HG03378 (cell line): ENCODE measurements around the gene PNKP.
A peak's percentile ranks its signal among the peaks of the same experiment; 100 is the strongest.

ENCODE experiments used
- ATAC-seq: cut with Tn5 transposase; IDR thresholded peaks from one replicate; pipeline ENCODE4 v1.9.1; 2021; ENCODE audit warnings: mild to moderate bottlenecking, moderate library complexity; ENCODE audit not compliant: unreplicated experiment

Gene PNKP

DNA sequence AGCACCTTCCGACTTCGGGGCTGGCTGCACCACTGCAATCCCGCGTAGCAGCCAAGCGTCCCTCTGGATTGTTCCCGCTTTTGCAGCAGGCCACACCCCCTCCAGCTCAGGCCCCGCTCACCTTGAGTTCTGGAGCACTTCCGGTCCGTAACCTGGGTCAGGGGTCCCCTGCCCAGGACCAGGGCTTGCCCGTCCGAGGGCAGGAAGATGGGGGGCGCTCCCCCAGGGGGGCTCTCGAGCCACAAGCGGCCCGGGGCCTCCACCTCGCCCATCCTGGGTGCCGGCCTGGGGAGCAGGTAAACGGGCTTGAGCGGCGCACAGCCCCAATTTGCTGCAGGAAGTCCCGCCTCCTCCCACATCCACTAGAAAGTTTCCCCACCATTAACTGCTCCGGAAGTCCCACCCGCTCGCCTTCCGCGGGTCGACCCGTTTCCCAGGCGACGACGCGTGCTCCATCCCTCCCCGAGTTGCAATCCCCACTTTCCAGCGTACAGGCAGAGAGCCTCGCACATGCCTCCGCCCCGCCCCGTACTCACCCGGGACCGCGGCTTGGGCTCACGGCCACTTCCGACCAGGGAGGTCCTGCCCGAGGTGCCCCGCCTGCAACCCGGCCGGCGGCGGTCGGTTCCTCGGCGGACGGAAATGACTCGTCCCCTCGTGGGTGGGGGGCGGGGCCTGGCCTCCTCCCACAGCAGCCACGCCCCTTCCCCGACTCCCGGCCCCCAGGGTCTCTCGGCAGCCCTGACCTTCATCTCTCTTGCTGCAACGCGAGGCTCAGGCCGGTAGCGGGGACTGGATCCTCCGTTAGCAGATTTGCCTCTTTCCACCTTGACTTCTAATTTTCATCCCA, at the start of gene PNKP:
PNKP (minus strand) TSS at position 644 of the 850 bp plus-strand sequence; CDS start at position 272, 372 bp downstream.
- ATAC-seq: peak; percentile 28

DNA sequence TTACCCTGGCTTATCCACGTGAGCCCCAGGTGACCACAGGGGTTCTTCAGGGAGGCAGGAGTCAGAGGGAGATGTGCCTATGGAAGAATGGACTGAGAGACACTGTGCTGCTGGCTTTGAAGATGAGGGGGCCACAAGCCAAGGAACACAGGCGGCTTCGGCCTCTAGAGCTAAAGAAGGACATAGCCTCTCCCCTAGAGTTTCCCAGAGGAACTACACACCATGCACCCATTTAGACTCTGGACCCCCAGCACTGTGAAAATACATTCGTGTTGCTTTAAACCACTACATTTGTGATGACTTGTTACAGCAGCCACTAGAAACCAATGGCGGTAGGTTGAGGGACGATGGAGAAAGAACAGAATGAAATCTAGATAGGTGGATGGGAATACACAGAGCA, 47.9 kb upstream of the PNKP start:
- no peak for ATAC-seq

DNA sequence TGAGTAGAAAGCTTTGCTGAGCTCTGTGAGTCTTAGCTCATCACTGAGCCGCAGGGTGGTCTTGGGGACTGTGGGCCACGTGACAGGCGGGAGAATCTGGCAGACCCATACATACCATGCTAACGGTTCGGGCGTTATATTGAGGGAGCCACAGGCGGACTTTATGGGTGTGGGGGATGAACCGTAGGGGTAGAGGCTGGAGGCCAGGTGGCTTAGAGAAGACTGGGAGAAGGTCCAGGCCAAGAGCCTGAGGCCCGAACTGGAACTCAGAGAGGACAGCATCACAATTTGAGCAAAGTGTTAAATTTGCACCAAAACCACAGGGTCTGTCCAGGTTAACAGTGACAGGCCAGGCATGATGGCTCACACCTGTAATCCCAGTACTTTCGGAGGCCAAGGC, 46.3 kb upstream of the PNKP start:
- ATAC-seq: no peak

DNA sequence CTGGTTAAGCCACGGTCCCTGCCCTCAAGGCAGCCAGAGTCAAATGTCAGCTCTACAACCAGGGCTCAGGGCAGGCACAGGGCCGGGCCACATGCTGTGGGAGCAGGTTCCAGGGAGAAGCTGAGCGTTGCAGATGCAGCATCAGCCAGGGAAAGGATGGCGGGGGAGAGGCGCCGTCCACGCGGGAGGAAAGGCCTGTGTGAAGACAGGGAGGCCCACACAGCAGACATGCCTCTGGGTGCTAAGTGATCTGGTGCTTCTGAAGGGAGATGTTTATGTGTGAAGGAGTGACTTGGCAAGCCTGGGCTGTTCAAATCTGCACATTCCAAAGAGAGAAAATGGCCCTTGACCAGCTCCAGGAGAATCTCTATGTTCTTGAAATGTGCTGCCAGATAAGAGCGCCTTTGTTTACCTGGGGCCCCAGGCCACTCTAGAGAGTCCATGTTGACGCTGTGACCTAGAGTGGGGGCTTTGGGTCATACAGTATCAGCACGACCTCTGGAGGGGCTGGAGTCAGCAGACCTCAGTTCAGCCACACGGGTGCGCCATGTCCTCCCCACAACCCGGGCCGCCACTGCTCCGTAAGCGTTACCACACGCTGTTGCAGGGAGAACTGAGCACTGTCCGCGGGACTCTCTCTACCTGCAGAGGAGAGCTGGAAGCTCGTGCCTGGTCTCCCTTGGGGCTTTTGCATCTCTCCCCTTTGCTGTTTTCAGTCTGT, 45.7 kb upstream of the PNKP start:
- ATAC-seq: no peak

DNA sequence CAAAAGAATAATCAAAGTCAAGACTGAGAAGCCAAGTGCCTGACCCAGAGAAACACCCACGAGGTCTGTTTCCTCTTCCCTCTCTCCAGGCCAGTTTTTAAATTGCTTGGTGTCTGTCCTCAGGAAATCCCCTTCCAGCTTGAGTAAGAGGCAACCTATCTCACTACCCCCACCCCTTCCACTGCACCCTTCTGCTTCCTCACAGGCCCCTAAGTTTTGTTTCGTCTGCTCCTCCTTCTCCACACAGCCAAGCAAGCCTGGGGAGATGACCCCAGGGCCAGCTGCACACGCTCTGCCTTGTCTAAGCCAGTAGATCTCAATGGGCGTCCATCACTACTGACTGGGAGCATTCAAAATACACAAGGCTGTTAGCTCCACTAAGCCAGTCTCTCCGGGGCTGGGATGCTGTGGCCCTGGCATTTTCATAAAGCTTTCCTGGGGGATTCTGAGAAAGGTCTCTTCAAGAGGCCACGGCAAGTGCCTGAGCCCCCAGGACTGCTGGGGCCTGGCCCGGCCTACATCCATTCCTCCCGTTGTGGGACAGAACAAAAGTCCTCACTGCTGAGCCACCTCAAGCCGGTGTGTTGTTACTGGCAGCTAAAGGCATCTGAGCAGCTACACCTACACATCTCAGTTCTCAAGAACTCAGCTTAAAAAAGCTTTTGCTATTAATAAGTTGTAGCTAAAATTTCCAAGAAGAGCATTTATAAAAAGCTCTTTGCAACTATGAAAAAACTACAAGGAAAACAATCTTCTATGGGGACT, 44.2 kb upstream of the PNKP start:
- ATAC-seq: no peak

DNA sequence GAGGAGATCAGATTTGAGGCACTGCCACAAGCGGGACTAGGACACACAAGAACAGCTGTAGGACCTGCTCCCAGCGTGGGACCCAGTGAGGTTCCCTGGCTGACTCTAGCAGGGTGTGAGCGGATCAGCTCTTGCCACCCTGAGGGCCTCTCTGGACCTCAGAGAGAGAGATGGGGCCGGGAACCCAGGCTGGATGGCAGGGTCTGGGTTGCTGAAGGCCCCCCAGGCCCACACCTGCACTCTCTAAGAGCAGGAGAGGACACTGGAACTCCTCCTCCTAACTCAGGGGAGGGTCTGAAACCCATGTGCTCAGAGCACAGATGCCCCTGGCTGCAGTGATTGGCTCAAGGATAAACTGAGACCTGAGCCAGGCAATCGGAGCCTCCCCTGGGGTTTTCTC, 42.8 kb upstream of the PNKP start:
- no peak for ATAC-seq

DNA sequence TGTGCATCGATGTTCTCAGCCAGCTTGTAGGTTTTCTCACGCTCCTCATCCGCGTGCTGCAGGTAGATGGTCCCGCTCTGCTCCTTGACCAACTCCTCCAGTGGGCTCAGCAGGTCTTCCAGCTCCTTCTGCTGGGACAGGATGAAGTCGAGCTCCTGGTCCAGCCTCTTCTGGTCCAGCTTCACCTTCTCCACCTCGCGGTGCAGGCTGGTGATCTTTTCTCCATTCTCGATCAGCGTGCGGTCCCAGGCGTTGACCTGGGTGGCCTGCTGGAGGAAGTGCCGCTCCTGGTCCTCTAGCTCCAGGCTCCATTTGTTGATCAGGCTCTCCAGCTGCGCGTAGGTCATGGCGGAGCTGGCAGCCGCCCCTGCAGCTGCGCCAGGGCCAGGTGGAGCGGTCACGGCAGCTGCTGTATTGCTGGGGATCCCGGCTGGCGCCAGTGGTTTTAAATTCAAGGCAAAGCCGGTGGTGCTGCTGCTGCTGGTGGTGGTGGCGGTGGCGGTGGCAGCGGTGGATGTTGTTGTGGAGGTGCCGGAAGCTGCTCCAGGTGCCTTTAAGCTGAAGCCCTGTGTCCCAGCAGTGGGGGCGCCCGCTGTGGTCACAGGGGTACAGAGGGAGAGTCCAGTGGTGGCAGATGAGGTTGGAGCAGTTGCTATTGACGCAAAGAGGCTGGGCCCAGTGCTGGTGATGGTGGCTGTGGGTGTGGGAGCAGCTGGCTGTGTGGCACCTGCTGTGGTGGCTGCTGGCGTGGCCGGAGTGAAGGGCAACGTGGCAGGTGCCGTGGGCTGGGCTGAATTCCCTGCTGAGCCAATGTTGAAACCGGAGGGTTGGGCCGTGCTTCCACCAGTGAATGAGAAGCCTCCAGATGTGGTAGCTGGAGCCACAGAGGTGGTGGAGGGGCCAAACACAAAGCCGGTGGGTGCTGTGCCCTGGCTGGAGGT, 41.4 kb upstream of the PNKP start:
- no peak for ATAC-seq

DNA sequence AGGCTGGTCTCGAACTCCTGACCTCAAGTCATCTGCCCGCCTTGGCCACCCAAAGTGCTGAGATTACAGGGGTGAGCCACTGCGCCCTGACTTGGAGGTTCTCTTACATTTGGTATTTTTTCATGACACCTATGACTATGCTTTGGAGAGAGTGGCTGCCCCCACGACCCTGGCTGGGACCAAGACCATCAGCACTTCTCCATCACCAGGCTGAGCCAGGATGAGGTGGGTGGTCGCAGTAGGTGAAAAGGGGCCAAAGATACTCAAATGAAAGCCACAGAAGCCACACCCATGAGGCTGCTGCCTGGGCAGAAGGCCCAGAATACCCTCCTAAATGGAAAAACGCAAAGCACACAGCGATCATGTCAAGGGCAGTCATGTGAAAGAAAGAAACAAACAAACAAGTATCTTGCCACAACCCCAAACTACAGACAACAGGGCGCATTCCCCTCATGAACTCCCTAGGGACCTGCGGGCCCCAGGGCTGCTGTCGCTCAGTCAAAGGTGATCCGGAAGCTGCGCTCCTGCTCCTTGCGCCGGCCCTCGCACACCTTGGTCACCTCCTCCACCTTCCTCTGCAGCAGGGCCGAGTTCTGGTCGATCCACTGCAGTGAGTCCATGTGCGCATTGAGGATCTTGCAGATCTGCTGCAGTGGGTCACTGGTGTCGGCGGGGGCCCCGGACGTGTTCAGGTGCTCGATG, 40.5 kb upstream of the PNKP start:
- ATAC-seq: no peak

DNA sequence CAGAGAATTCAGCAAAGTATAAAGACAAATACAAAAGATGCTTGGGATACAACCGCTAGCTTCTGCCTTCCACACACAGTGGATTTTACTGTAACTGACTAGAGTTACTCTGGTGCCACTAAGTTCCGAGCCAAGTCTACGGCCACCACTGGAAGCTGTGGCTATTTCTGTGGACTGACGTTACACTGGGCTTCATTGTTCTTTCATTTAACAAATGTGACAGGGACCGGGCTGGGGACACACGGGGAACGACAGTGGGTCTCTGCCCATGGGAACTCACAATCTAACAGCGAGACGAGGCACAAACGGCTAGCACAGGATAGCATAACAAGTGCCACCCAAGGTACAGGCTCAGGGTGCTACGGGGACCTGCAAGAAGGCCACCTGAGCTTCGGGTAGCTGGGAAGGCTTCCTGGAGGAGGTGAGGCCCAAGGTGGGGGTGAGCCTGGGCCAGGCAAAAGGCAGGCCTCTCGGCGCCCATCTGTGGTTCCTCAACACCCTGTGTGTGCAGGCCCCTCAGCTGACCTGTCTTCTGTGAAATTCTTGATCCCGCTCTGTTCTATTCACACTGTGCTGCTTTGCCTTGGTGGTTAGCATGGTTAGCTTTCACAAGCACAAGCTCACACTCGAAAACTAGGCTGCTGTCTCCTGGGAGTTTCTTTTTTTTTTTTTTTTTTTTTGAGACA, 39.6 kb upstream of the PNKP start:
- ATAC-seq: no peak

DNA sequence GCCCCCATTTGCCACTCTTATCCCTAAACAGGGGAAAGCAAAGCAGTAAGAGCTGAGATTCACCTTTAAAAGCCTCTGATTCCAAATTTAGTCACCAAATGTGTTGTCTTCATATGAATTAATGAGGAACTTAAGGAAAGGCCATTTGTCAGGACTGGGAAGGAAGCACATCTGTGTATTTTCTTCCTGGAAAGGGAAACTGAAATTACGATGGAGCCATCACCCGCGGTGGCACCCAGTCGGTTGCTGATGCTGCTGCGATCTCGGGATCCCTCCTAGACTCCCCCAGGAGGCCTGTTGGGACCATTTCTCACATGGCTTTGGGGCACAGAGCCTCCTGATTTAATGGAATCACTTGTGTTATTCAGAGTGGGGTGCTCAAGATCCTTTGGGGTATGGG, 36.8 kb upstream of the PNKP start:
- no peak for ATAC-seq

DNA sequence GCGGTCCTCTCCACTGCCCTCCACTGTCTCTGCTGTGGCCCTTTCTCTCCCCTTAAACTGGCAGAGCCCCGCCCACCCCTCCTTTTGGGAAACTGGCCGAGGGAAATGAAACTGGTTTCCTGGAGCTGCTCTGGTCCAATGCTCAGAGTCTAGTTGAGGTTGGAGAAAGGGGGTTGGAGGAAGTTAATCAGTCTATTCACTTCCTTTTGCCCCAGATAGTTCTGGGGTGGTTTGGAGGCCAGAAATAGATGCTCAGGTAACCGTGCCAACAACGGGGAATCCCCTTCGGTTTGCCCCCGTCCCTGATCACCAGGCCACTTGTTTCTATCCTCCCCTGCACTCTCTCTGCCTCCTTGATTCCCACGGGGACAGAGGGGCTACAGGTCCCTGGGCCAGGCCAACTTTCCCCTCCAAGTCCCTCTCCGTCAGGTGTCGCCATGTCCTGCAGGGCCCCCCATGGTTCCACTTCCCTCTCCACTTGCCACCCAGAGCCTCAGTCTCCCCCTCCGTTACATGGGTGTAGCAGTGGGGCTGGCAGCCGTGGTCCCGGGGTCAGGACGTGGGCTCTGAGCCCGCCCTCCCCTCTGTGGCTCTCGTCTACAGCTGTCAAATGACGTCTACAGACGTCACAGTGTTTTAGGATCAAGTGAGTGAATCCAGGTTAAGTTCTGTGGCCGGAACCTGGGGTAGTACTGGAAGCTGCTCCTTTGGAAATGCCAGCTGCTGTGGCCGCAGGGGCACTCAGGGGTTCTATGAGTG, 29.7 kb upstream of the PNKP start, which contains the start of gene IL4I1:
IL4I1 (minus strand) TSS at position 25 of the 759 bp plus-strand sequence. CDS start 727 bp downstream, outside the sequence.
- peak; percentile 57 for ATAC-seq

DNA sequence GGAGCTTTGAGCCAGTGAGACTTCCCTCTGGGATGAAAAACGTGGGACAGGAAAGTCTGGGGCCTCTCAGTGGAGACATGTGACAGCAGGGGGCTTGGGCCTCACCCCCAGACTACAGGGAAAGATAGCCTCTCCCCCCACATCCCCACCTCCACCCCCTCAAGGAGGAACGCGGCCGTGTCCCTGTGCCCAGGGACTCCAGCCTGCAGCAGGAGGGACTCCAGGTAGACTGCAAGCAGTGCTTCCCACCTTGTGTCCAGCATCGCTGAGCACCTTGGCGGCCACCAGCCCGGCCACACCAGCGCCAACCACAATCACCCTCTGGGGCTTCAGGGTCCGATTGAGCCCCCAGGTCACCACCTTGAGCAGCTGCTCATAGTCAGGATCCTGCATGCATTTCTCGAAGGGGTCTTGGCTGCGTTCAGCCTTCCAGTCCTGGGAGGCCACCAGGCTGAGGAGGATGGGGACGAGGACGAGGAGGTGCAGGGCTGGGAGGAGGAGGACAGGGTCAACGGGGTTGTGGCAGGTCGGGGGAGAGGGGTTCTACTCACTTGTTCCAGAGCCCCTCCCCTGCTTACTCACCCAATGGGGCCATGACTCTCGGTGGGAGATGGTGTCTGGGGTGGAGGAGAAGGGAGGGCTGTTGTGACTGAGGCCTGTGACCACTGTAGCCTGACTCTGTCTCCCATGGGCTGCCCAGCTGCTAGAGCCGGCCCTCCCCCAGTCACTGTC, 28.4 kb upstream of the PNKP start:
- ATAC-seq: no peak

DNA sequence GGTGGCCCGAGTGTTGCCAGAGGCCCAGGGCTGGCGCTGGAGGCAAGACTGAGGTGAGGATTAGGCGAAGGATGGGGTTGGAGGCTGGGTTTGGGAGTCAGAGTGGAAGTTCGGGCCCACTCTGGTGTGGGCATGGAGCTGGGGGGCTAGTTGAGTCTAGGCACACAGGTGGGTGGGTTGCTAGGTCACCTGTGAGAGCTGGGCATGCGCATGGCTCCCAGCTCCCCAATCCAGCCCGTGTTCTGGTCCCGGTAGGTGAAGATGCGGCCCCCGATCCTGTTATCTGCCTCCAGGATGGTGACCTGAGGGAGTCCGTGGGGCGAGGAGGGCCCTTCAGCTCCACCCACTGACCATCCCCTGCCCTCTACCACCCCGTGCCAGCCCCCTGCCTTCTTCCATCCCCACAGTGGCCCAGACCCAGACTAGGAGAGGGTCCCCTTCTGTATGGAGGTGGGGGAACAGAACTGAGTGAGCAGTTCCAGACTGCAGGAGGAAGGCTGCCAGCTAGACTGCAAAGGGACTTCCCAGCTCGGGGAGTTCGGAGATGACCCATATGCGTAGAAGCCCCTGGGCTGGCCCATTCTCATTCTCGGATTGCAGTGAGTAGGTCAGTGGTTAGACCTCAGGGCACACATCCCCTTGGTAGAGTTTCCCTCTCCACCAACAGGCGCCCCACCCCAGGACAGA, 27.6 kb upstream of the PNKP start:
- ATAC-seq: no peak

DNA sequence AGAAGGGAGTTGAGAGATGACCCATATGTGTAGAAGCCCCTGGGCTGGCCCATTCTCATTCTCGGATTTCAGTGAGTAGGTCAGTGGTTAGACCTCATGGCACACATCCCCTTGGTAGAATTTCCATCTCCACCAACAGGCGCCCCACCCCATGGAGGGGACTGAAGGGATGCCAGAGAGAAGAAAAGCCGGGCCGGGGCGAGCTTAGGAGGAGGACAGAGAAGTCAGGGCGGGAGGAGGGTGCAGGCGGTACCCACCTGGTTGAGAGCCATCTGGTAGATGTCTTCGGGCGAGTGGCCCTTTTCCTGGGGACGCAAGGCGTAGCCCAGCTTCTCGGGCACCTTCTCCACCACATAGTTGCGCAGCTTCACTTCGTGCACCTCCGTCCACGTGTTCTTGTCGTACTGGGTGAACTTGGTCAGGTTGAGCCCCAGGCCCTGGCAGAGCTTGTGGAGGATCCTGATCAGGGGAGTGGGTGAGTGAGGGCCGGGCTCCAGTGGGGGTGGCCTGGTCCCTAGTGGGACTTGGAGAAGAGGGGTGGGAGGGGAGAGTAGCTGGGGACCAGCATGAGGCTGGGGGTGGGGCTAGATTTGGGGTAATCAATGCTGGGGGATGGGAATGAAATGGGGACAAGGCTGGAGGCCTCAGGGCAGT, 26.8 kb upstream of the PNKP start:
- ATAC-seq: no peak

DNA sequence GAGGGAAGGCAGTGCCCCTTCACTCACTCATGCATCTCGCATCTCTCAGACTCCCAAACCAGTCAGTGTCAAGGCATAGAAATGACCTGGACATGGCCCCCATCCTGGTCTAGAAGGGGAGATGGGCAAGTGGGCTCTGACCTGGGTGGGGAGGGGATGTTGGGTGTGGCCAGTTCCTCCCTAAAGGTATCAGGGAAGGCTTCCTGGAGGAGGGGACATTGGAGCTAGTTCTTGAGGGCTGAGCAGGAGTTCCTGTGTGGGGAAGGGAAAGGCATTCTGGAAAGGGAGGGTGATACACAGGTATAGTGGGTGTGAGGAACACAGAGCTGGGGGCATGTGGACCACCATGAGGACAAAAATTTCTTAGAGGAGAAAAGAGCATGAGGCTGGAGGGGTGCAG, 25.3 kb upstream of the PNKP start:
- ATAC-seq: no peak

DNA sequence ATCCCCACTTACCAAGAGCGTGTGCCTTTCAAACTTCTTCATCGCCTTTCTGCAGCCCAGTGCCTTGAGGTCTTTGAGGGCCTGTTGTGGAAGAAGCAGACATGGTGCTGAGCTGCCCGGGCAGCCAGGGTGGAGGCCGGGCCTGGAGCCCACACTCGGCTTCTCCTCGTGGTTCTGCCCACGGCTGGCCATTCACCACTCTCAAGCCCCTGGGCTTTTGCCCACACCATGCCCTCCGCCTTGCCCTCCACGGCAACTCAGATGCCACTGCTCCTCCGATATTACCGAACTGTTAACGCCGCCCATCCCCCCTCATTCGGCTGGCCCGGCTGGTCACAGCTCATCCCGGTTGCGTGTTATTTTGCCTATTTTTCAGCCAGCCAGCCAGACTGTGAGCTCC, 24.0 kb upstream of the PNKP start:
- no peak for ATAC-seq
